HEK293 (cell line): ENCODE results near the gene CDKAL1.

ENCODE experiments used
- TCF7L2 ChIP-seq: IDR thresholded peaks from 2 replicates; pipeline ENCODE4 v1.6.1; 2011; ENCODE audit warnings: low read depth, mild to moderate bottlenecking, inconsistent platforms, low read length, moderate library complexity, borderline replicate concordance
- ZBTB6 ChIP-seq: fragments of 450-650 bp; formaldehyde crosslinking; IDR thresholded peaks from 2 replicates; pipeline ENCODE4 v1.5.1; 2017; ENCODE audit warnings: missing biosample characterization, missing genetic modification characterization
- ZNF561 ChIP-seq: fragments of 450-650 bp; IDR thresholded peaks from 2 replicates; pipeline ENCODE4 v1.5.1; 2018; ENCODE audit warnings: missing biosample characterization, missing genetic modification characterization, borderline replicate concordance
- ZNF610 ChIP-seq: fragments of 450-650 bp; formaldehyde crosslinking; IDR thresholded peaks from 2 replicates; pipeline ENCODE4 v1.5.1; 2016; ENCODE audit warnings: missing biosample characterization, missing genetic modification characterization, borderline replicate concordance

GRCh38 chr6:20808439-20808838 is 274.2 kb downstream of the CDKAL1 start:
- TF ChIP-seq ZNF561 (tag by site-specific recombination), result no peak
- TF ChIP-seq TCF7L2, result no peak
- no peak for TF ChIP-seq ZBTB6 (tag by site-specific recombination)
- TF ChIP-seq ZNF610, result no peak
